Measurements from ENCODE around the gene NT5C3B.
"Not testable (repeated sequence)": the region's sequence is repeated elsewhere in the genome, so short reads cannot be mapped to it uniquely, and the experiment has no call there.

Gene NT5C3B

DNA sequence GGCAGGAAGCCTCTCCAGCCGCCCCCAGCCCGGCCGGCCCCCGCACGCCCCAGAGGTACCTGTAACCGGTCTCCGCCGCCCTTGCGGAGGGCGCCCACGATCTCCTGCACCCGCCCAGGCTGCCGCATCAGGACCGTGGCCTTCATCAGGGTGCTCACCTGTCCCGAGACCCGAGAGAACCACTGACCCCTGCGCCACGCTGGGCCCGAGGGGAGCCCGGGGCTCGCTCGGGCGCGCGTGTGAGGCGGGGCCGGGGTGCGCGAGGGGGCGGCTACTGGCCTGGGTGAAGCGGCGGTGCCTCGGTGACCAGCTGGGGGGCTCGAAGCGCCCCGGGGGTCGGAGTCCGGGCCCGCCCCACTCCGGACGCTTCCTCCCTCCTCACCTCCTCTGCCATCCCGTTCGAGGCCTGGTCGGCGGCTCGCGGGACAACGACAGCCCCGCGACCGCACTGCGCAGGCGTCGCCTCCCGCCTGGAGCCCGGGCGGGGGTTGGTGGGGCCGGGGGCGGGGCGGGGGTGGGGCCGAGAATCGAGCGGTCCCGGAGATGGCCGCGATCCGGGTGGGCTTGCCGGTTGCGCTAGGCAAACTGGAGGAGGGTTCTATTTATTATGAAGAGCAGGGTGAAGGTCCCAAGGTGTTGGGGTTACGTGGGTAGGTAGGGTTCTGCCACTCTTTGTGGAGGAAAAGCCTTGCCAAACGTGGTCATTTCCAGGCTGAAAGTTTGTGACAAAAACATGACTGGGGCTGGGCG lies at the start of gene NT5C3B:
TSS of gene NT5C3B (minus strand) at position 433 of the 750 bp plus-strand sequence. CDS start at position 394, 39 bp downstream.
- peak within 1 kb of the TSS; percentile 68 for H3K27ac Mint-ChIP-seq
- H3K36me3 Mint-ChIP-seq = peaks cover 3% of the 10 kb centered on the region
- no peaks in the 10 kb centered on the region for H3K27me3 Mint-ChIP-seq

DNA sequence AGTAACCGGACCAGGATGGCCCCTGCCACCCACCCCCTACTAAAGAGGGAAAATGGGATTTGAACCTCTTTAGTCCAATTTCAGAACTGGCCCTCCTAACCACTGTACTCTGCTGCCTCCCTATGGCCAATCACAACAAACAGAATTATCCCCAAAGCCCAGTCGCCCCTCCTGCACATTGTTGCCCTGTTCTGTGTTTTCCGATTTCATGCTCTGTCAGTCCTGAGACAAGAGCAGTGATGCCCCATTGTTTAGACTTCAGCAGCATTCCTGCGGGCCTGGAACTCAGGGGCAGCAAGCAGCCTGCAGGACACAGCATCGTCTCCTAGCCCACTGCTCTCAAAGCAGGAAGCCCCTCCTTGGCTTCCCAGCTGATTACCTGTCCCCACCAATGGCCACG lies 49.7 kb upstream of the NT5C3B start:
- H3K9me3 Mint-ChIP-seq = no peaks in the 10 kb centered on the region
- H3K27ac Mint-ChIP-seq = no peak overlapping the region
- no peaks in the 10 kb centered on the region for H3K4me1 Mint-ChIP-seq
- H3K36me3 Mint-ChIP-seq = peaks cover 7% of the 10 kb centered on the region
- no peak overlapping the region for H3K4me3 Mint-ChIP-seq
- H3K27me3 Mint-ChIP-seq = no peaks in the 10 kb centered on the region

More for the DNA sequence above, at the start of gene NT5C3B:
- Mint-ChIP-seq H3K4me3 (peak within 1 kb of the TSS; percentile 88), H3K9me3 (no peaks in the 10 kb centered on the region), H3K4me1 (peaks cover 11% of the 10 kb centered on the region)

DNA sequence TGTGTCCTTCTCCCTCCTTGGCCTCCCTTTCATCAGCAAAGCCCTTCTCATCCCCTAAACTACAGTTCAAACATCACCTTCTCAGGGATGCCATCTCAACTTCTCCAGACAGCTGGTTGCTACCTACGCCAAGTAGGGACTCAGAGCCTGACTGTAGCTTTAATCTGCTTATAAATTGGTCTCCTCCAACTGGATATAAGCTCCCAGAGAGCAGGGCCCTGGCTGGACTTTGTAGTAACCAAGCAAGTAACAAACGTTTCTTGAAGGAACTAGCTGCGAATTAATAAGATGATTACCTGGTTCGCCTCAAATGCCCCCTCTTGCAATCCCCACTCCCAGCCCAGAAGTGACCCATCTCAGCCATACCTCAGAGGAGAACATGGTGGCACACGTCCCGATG lies 46.7 kb upstream of the NT5C3B start:
- no peaks in the 10 kb centered on the region for H3K27me3 Mint-ChIP-seq
- no peaks in the 10 kb centered on the region for H3K4me1 Mint-ChIP-seq
- no peak overlapping the region for H3K27ac Mint-ChIP-seq
- peaks cover 11% of the 10 kb centered on the region for H3K36me3 Mint-ChIP-seq
- H3K9me3 Mint-ChIP-seq = no peaks in the 10 kb centered on the region
- H3K4me3 Mint-ChIP-seq = no peak overlapping the region

DNA sequence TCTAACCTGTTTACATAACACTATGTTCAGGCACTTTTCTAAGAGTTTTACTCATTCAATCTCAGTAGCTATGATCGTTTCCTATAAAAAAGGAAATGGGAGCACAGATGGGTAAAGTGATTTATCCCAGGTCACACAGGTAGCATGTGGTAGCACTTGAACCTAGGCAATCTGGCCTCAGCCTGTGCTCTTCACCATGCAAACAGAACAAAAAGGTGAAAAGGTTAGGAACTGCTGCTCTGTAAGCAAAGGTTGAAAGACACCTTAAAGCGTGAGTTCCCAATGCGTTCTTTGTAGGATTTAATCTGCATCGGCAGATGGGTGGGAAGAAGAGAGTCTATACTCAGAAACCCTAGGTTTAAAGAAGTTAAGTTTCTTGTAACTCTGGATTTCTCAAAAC lies 44.1 kb upstream of the NT5C3B start:
- H3K27me3 Mint-ChIP-seq = no peaks in the 10 kb centered on the region
- no peaks in the 10 kb centered on the region for H3K4me1 Mint-ChIP-seq
- H3K27ac Mint-ChIP-seq = no peak overlapping the region
- no peak overlapping the region for H3K4me3 Mint-ChIP-seq
- no peaks in the 10 kb centered on the region for H3K9me3 Mint-ChIP-seq
- peaks cover 11% of the 10 kb centered on the region for H3K36me3 Mint-ChIP-seq

DNA sequence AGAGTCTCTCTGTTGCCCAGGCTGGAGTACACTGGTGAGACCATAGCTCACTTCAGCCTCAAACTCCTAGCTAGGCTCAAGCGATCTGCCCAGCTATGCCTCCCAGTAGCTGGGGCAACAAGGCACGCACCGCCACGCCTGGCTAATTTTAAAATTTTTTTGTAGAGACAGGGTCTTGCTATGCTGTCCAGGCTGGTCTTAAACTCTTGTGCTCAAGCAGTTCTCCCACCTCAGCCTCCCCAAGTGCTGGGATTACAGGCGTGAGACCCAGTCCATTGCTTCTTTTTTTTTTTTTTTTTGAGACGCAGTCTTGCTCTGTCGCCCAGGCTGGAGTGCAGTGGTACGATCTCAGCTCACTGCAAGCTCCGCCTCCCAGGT lies 38.2 kb upstream of the NT5C3B start:
- not testable (repeated sequence) for H3K27me3 Mint-ChIP-seq, H3K36me3 Mint-ChIP-seq

DNA sequence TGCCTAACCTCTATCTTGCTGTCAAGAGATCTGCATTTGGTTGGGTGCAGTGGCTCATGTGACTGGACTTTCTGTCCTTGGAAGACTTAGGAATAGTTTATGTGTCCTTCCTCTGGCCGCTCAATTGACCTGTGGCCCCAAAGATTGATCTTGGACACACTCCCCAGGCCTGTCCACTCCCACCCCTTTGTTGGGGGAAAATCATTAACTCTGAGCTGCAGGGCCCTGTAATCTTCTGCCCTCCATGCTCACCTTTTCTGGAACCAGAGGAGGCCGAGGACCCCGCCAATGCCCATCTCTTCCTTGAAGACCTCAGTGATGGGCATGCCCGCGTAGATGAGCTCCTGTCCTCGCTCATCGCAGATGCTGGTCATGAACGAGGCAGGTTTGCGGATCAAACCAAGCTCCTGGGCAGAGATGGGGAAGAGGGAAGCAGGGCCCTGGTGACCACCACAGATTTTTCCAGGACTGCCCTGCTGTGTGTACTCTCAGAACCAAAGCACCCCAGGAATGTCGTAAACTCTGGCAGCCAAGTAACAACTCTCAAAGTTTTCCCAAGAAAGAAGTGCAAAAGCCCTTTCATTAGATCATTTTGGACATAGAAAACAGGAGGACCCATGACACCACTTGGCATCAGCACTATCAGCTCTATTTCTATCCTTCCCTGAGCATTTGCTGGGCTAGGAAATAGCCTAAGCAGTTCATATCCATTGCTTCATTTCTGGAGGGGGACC lies 37.7 kb upstream of the NT5C3B start:
- Mint-ChIP-seq H3K4me1 (peaks cover 9% of the 10 kb centered on the region), H3K27me3 (no peaks in the 10 kb centered on the region), H3K4me3 (no peak overlapping the region), H3K27ac (no peak overlapping the region), H3K36me3 (peaks cover 8% of the 10 kb centered on the region), H3K9me3 (no peaks in the 10 kb centered on the region)

More for the DNA sequence above, 38.2 kb upstream of the NT5C3B start:
- H3K9me3 Mint-ChIP-seq, H3K4me1 Mint-ChIP-seq, H3K4me3 Mint-ChIP-seq, H3K27ac Mint-ChIP-seq: not testable (repeated sequence)

DNA sequence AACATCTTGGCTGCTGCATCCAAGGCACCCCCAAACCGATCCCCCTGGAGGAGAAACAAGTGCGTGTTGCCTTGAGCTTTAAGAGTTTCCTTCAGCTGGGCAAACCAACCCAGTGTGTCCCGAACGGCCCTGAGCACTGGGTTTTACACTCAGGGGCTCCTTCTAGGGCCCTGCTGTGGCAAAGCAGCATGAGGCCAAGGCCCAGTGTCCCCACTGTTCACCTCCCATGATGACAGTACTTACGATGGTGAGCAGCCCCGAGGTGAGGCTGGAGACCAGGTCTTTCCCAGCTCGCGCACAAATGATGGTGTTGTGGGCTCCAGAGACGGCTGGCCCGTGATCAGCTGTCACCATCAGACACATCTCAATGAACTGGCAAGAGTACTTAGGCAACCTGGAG lies 35.8 kb upstream of the NT5C3B start:
- H3K36me3 Mint-ChIP-seq = peaks cover 7% of the 10 kb centered on the region
- H3K9me3 Mint-ChIP-seq = no peaks in the 10 kb centered on the region
- H3K27ac Mint-ChIP-seq = no peak overlapping the region
- no peaks in the 10 kb centered on the region for H3K27me3 Mint-ChIP-seq
- H3K4me3 Mint-ChIP-seq = no peak overlapping the region
- H3K4me1 Mint-ChIP-seq = peaks cover 22% of the 10 kb centered on the region

DNA sequence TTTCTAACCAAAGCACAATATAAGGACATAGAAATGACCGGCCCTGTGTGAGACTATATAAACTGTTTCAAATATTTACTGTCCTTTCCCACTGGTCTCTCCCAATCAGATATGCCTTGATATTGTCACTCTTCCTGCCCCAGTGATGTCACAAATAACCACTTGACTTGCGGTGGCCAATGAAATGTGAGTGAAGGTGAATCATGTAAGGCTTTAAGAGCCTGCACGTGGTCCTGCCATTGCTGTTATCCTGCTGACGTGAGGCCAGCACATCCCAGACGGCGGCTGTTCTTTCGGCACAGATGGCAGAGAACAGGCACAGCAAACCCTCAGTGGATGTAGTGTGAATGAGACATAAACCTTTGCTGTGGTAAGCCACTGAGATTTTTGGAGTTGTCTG lies 34.6 kb upstream of the NT5C3B start:
- Mint-ChIP-seq H3K27ac (no peak overlapping the region), H3K36me3 (peaks cover 4% of the 10 kb centered on the region), H3K4me1 (peaks cover 26% of the 10 kb centered on the region), H3K27me3 (no peaks in the 10 kb centered on the region), H3K9me3 (no peaks in the 10 kb centered on the region), H3K4me3 (no peak overlapping the region)

DNA sequence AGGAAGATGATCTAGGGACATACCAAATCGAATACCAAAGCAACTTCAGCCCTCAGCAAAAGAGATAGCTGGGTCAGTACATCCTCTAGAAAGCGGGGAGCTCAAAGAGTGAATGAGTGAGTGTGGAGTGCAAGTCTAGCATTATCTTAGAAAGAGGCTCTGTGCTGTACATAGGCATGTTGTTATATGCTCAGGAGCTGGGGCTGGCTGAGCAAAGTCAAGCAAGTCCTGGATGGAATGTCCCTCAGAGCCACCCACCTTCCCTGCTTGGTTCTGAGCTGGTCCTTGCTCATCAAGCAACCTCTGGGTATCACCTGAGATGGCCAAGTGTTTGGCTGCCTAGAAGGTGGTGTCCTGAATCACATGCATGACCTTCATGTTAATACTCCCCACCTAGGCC lies 34.1 kb upstream of the NT5C3B start:
- H3K9me3 Mint-ChIP-seq = no peaks in the 10 kb centered on the region
- H3K27me3 Mint-ChIP-seq = no peaks in the 10 kb centered on the region
- H3K4me3 Mint-ChIP-seq = no peak overlapping the region
- peaks cover 29% of the 10 kb centered on the region for H3K4me1 Mint-ChIP-seq
- peaks cover 4% of the 10 kb centered on the region for H3K36me3 Mint-ChIP-seq
- H3K27ac Mint-ChIP-seq = no peak overlapping the region

DNA sequence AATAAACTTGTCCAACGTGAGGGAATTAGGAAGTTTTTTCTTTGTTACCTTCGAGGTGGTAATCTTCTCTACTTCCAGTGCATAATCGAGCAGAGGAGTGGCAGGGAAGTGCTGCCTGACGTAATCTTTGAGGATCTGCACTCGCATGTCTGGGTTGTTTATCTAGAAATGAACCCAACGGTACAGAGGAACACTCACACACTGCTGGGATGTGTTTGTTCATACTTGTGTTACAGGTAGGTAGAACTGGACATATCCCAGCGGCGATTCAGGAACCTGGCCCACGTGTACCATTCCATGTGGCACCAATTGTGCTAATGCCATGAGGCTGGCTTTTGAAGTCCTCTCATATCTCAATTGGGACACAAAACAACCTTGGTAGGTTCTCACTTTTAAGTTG lies 33.4 kb upstream of the NT5C3B start:
- Mint-ChIP-seq H3K9me3 (no peaks in the 10 kb centered on the region), H3K36me3 (peaks cover 4% of the 10 kb centered on the region), H3K4me1 (peaks cover 29% of the 10 kb centered on the region)

DNA sequence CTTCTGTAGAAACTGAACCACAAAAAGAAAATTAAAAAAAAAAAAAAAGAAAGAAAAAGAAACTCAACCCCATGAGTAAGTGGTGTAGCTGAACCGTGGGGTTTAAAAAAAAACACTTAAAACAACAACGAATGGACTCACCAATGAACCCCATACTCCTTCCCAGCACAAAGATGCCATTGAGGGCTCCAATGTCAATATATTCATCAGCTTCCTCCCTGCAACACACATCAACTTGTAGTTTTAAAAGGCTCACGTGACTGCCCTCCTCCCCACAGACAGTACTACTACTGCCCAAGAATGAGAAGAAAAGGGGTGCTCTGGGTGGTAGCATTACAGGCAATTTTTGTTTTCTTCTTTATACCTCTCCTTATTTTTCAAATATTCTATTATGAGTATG lies 32.5 kb upstream of the NT5C3B start:
- Mint-ChIP-seq H3K9me3 (no peaks in the 10 kb centered on the region), H3K4me3 (no peak overlapping the region), H3K27ac (peak overlapping the region; percentile 82), H3K36me3 (peaks cover 4% of the 10 kb centered on the region), H3K4me1 (peaks cover 29% of the 10 kb centered on the region), H3K27me3 (no peaks in the 10 kb centered on the region)

More for the DNA sequence above, 33.4 kb upstream of the NT5C3B start:
- Mint-ChIP-seq H3K27ac (no peak overlapping the region), H3K4me3 (no peak overlapping the region), H3K27me3 (no peaks in the 10 kb centered on the region)

DNA sequence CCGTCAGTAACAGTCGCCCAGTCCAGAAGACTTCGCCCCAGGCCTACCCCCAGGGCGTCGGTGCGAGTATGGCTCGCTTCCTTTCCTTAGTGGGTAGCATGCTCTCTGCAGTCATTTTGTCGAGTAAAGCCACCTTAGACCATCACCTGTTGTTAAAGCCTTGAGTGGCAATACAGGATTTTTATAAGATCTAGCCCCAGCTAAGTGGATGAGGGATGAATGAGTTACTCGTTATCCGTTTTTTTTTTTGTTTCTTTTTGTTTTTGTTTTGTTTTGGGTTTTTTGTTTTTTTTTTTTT lies 29.5 kb upstream of the NT5C3B start:
- no peak overlapping the region for H3K4me3 Mint-ChIP-seq
- no peaks in the 10 kb centered on the region for H3K9me3 Mint-ChIP-seq
- H3K27me3 Mint-ChIP-seq = no peaks in the 10 kb centered on the region
- H3K36me3 Mint-ChIP-seq = peaks cover 3% of the 10 kb centered on the region
- H3K4me1 Mint-ChIP-seq = peaks cover 44% of the 10 kb centered on the region
- H3K27ac Mint-ChIP-seq = no peak overlapping the region

DNA sequence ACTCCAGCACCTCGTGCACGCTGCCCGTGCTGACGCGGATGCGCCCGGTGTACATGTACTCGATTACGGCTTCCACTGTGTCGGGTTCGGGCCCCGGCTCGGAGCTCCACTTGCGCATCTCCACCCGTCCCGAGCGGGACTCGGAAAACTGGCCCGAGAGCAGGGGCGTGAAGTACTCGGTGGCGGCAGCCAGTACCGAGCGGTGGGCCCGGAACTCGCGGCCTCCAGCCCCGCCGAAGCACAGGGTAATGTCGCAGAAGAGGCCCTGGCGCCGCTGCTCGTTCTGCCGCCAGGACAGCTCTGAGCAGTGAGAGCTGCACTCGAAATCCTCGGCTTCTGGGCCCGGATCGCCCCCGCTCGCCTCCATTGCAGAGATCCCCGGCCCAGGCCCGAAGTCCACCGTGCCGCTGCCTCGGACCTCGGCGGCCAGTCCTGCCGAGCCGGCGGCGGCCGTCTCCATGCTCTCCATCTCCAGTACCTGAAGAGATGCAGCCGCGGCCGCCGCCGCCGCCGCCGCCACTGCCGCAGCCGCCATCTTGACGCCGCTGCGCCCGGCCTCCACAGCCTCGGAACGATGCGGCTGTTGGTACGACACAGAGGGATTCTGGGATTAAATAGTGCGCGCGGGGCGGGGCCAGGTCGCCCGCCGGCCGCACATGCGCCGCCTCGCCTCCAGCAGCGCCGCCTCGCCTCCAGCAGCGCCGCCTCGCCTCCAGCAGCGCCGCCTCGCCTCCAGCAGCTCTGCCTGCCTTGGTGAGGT lies 29.0 kb upstream of the NT5C3B start, which contains the start of gene KLHL11:
TSS of gene KLHL11 (minus strand) at position 588 of the 760 bp plus-strand sequence. CDS start at position 535, 53 bp downstream.
- Mint-ChIP-seq H3K4me3 (no peak within 1 kb of the TSS), H3K4me1 (peaks cover 48% of the 10 kb centered on the region), H3K9me3 (no peaks in the 10 kb centered on the region), H3K36me3 (peaks cover 3% of the 10 kb centered on the region), H3K27me3 (no peaks in the 10 kb centered on the region), H3K27ac (no peak within 1 kb of the TSS)

DNA sequence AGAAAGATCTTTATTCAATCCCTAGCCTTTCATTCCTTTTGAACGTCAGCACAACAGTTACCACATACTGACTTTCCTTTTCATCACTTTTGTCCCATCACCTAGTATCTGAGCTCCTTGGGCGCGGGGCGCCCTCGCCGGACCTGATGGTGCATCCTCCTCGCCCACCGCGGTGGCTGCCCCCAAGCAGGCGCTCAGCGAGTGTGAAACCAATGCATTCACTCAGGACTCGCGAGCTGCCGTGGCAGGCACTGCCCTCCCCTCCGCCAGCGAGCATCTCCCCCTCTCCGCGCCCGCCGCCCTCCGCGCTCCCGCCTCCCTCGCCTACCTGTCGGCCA lies 28.4 kb upstream of the NT5C3B start:
- no peak overlapping the region for H3K27ac Mint-ChIP-seq
- H3K9me3 Mint-ChIP-seq = no peaks in the 10 kb centered on the region
- H3K36me3 Mint-ChIP-seq = peaks cover 3% of the 10 kb centered on the region
- no peaks in the 10 kb centered on the region for H3K27me3 Mint-ChIP-seq
- no peak overlapping the region for H3K4me3 Mint-ChIP-seq
- H3K4me1 Mint-ChIP-seq = peaks cover 51% of the 10 kb centered on the region

DNA sequence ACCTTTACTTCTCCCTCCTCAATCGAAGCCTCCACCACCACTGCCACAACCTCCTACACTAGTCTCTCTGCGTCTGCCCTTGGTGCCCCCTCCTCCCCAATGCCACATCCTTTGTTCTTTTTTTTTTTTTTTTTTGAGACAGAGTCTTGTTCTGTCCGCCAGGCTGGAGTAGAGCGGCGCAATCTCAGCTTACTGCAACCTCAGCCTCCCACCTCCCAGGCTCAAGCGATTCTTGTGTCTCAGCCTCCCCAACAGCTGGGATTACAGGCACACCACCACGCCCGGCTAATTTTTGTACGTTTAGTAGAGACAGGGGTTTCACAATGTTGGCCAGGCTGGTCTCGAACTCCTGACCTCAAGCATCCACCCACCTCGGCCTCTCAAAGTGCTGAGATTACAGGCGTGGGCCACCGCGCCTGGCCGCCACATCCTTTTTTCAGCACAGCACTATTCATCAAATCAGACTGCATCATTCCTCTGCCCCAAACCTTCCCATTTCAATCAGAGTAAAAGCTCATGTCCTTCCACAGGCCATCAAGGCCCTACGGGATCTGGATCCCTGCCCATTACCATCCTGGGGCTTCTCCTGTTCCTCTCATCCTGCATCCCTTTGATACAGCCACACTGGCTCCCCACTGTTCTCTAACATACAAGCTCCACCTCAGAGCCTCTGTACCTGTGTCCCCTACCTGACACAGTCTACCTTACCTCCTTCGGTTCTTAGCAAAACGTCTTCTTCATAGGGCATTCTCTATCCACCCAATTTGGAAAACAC lies 27.2 kb upstream of the NT5C3B start:
- Mint-ChIP-seq H3K27ac (no peak overlapping the region), H3K27me3 (no peaks in the 10 kb centered on the region), H3K4me3 (no peak overlapping the region), H3K4me1 (peaks cover 42% of the 10 kb centered on the region), H3K9me3 (no peaks in the 10 kb centered on the region), H3K36me3 (peaks cover under 1% of the 10 kb centered on the region)

Measured in activated naive CD4-positive, alpha-beta T cell treated with anti-CD3 and anti-CD28 coated beads, Interleukin-2, amount 50 U/mL, for 24 hours (primary cell).